Stimulated activated naive B cell treated with anti-CD40 and anti-IgM and Interleukin-4, amounts not matched to agents 10 μg/mL and 1 μg/mL and 100 μg/mL, for 72 hours (primary cell): ENCODE measurements around the gene ANKRD6.

ENCODE experiments used
- ATAC-seq, 2 donors: fragments of 150-1000 bp; cut with Tn5 transposase; replicated peaks; 2 replicates each; pipeline ENCODE4 v1.10.0; 2021; ENCODE audit warnings: moderate library complexity in 1 of 2
- DNase-seq: peaks from one replicate; pipeline ENCODE4 v3.0.0; 2021
- H3K27ac Mint-ChIP-seq: one replicate; pipeline ENCODE4 v1.8.0; 2022; ENCODE audit warnings: mild to moderate bottlenecking, mixed read lengths
- H3K27me3 Mint-ChIP-seq, 2 donors: one replicate each; pipeline ENCODE4 v1.8.0; 2022; ENCODE audit warnings: mixed read lengths in 2 of 2
- H3K36me3 Mint-ChIP-seq, 2 donors: one replicate each; pipeline ENCODE4 v1.8.0; 2022; ENCODE audit warnings: mixed read lengths in 2 of 2, mild to moderate bottlenecking in 1 of 2
- H3K4me1 Mint-ChIP-seq, 2 donors: one replicate each; pipeline ENCODE4 v1.8.0; 2022; ENCODE audit warnings: mixed read lengths in 2 of 2, mild to moderate bottlenecking in 1 of 2
- H3K4me3 Mint-ChIP-seq, 2 donors: one replicate each; pipeline ENCODE4 v1.8.0; 2022; ENCODE audit warnings: mild to moderate bottlenecking in 2 of 2, mixed read lengths in 2 of 2, moderate library complexity in 1 of 2
- H3K9me3 Mint-ChIP-seq, 2 donors: one replicate each; pipeline ENCODE4 v1.8.0; 2022; ENCODE audit warnings: mixed read lengths in 2 of 2, mild to moderate bottlenecking in 1 of 2

The ANKRD6 gene

GRCh38 chr6:89584539-89584938 lies 151.6 kb downstream of the ANKRD6 start:
- H3K4me1 Mint-ChIP-seq = peaks cover 14 to 18% of the 10 kb centered on the region in 2 donors
- no peak overlapping the region for H3K27ac Mint-ChIP-seq
- no peaks in the 10 kb centered on the region for H3K9me3 Mint-ChIP-seq
- no peak overlapping the region for H3K4me3 Mint-ChIP-seq
- DNase-seq (no peak), ATAC-seq (no peak)
- H3K27me3 Mint-ChIP-seq = no peaks in the 10 kb centered on the region
- peaks cover 0 to 5% of the 10 kb centered on the region in 2 donors for H3K36me3 Mint-ChIP-seq

GRCh38 chr6:89585154-89585553 lies 152.2 kb downstream of the ANKRD6 start:
- Mint-ChIP-seq H3K27me3 (no peaks in the 10 kb centered on the region), H3K9me3 (no peaks in the 10 kb centered on the region), H3K4me3 (no peak overlapping the region), H3K27ac (no peak overlapping the region), H3K4me1 (peaks cover 14 to 18% of the 10 kb centered on the region in 2 donors), H3K36me3 (peaks cover 0 to 5% of the 10 kb centered on the region in 2 donors)
- DNase-seq = no peak
- no peak for ATAC-seq

GRCh38 chr6:89589297-89590025 lies 156.5 kb downstream of the ANKRD6 start:
- peaks cover 0 to 8% of the 10 kb centered on the region in 2 donors for H3K36me3 Mint-ChIP-seq
- DNase-seq (no peak), ATAC-seq (no peak)
- H3K27ac Mint-ChIP-seq = no peak overlapping the region
- H3K27me3 Mint-ChIP-seq = no peaks in the 10 kb centered on the region
- H3K4me1 Mint-ChIP-seq = peaks cover 10 to 13% of the 10 kb centered on the region in 2 donors
- no peak overlapping the region for H3K4me3 Mint-ChIP-seq
- no peaks in the 10 kb centered on the region for H3K9me3 Mint-ChIP-seq

- DNase-seq = no peak
- H3K4me3 Mint-ChIP-seq = no peak overlapping the region
Observed at GRCh38 chr6:89590133-89590532, 157.2 kb downstream of the ANKRD6 start.

GRCh38 chr6:89591745-89592144 lies 158.8 kb downstream of the ANKRD6 start:
- Mint-ChIP-seq H3K4me1 (peaks cover 25 to 31% of the 10 kb centered on the region in 2 donors), H3K9me3 (peaks cover 0 to 2% of the 10 kb centered on the region in 2 donors), H3K4me3 (no peak overlapping the region), H3K27ac (no peak overlapping the region), H3K27me3 (no peaks in the 10 kb centered on the region), H3K36me3 (peaks cover 7 to 19% of the 10 kb centered on the region in 2 donors)
- ATAC-seq (no peak), DNase-seq (no peak)

More at GRCh38 chr6:89590133-89590532, 157.2 kb downstream of the ANKRD6 start:
- H3K27me3 Mint-ChIP-seq = no peaks in the 10 kb centered on the region
- peaks cover 0 to 8% of the 10 kb centered on the region in 2 donors for H3K36me3 Mint-ChIP-seq
- no peak overlapping the region for H3K27ac Mint-ChIP-seq
- ATAC-seq = no peak
- no peaks in the 10 kb centered on the region for H3K9me3 Mint-ChIP-seq
- H3K4me1 Mint-ChIP-seq = peaks cover 11 to 15% of the 10 kb centered on the region in 2 donors

GRCh38 chr6:89596056-89596455 lies 163.1 kb downstream of the ANKRD6 start:
- Mint-ChIP-seq H3K9me3 (peaks cover 4% of the 10 kb centered on the region in 2 donors), H3K36me3 (peaks cover 10 to 23% of the 10 kb centered on the region in 2 donors), H3K27ac (peak overlapping the region; percentile 97), H3K4me1 (peaks cover 41 to 54% of the 10 kb centered on the region in 2 donors), H3K27me3 (no peaks in the 10 kb centered on the region), H3K4me3 (peak overlapping the region; percentile 20 to 42)
- peak; percentile 39 for DNase-seq
- peak; percentile 97 to 98 for ATAC-seq

GRCh38 chr6:89596484-89596883 lies 163.5 kb downstream of the ANKRD6 start:
- Mint-ChIP-seq H3K4me3 (peak overlapping the region in 1 of 2 donors; percentile 20), H3K4me1 (peaks cover 41 to 54% of the 10 kb centered on the region in 2 donors), H3K9me3 (peaks cover 4% of the 10 kb centered on the region in 2 donors), H3K27ac (peak overlapping the region; percentile 97), H3K27me3 (no peaks in the 10 kb centered on the region), H3K36me3 (peaks cover 10 to 23% of the 10 kb centered on the region in 2 donors)
- ATAC-seq = peak; percentile 22 to 33
- DNase-seq = no peak

GRCh38 chr6:89597372-89597771 lies 164.4 kb downstream of the ANKRD6 start:
- peaks cover 10 to 23% of the 10 kb centered on the region in 2 donors for H3K36me3 Mint-ChIP-seq
- H3K27me3 Mint-ChIP-seq = no peaks in the 10 kb centered on the region
- H3K4me3 Mint-ChIP-seq = peak overlapping the region in 1 of 2 donors; percentile 8
- H3K27ac Mint-ChIP-seq = no peak overlapping the region
- DNase-seq (no peak), ATAC-seq (peak; percentile 48 to 49)
- H3K4me1 Mint-ChIP-seq = peaks cover 41 to 54% of the 10 kb centered on the region in 2 donors
- H3K9me3 Mint-ChIP-seq = peaks cover 4% of the 10 kb centered on the region in 2 donors

GRCh38 chr6:89597988-89598387 lies 165.0 kb downstream of the ANKRD6 start:
- no peak for DNase-seq
- Mint-ChIP-seq H3K27ac (no peak overlapping the region), H3K4me3 (no peak overlapping the region), H3K9me3 (peaks cover 4% of the 10 kb centered on the region in 2 donors), H3K27me3 (no peaks in the 10 kb centered on the region), H3K4me1 (peaks cover 41 to 53% of the 10 kb centered on the region in 2 donors), H3K36me3 (peaks cover 13 to 21% of the 10 kb centered on the region in 2 donors)
- ATAC-seq = no peak

- ATAC-seq = no peak
- Mint-ChIP-seq H3K27ac (no peak overlapping the region), H3K36me3 (peaks cover 13 to 15% of the 10 kb centered on the region in 2 donors), H3K4me1 (peaks cover 31 to 42% of the 10 kb centered on the region in 2 donors), H3K27me3 (no peaks in the 10 kb centered on the region), H3K4me3 (no peak overlapping the region), H3K9me3 (peaks cover 4% of the 10 kb centered on the region in 2 donors)
- no peak for DNase-seq
Observed at GRCh38 chr6:89599727-89600126, 166.8 kb downstream of the ANKRD6 start.

GRCh38 chr6:89602166-89602565 lies 169.2 kb downstream of the ANKRD6 start:
- no peak for ATAC-seq
- no peak for DNase-seq
- Mint-ChIP-seq H3K27ac (no peak overlapping the region), H3K4me1 (peaks cover 12 to 20% of the 10 kb centered on the region in 2 donors), H3K36me3 (peaks cover 6 to 8% of the 10 kb centered on the region in 2 donors), H3K9me3 (peaks cover 2 to 4% of the 10 kb centered on the region in 2 donors), H3K4me3 (no peak overlapping the region), H3K27me3 (no peaks in the 10 kb centered on the region)

- Mint-ChIP-seq H3K27me3 (no peaks in the 10 kb centered on the region), H3K4me3 (no peak overlapping the region), H3K27ac (no peak overlapping the region), H3K4me1 (no peaks in the 10 kb centered on the region), H3K36me3 (peaks cover 3 to 4% of the 10 kb centered on the region in 2 donors), H3K9me3 (no peaks in the 10 kb centered on the region)
- ATAC-seq = no peak
- no peak for DNase-seq
Observed at GRCh38 chr6:89604653-89605052, 171.7 kb downstream of the ANKRD6 start.

GRCh38 chr6:89605861-89606260 lies 172.9 kb downstream of the ANKRD6 start:
- no peak for ATAC-seq
- peaks cover 3 to 4% of the 10 kb centered on the region in 2 donors for H3K36me3 Mint-ChIP-seq
- no peak overlapping the region for H3K27ac Mint-ChIP-seq
- peaks cover 0 to 6% of the 10 kb centered on the region in 2 donors for H3K4me1 Mint-ChIP-seq
- no peaks in the 10 kb centered on the region for H3K9me3 Mint-ChIP-seq
- no peak overlapping the region for H3K4me3 Mint-ChIP-seq
- DNase-seq = no peak
- H3K27me3 Mint-ChIP-seq = no peaks in the 10 kb centered on the region

- DNase-seq (peak; percentile 50), ATAC-seq (peak; percentile 90 to 92)
- no peaks in the 10 kb centered on the region for H3K9me3 Mint-ChIP-seq
- H3K27me3 Mint-ChIP-seq = no peaks in the 10 kb centered on the region
- H3K4me1 Mint-ChIP-seq = peaks cover 0 to 6% of the 10 kb centered on the region in 2 donors
- peaks cover 0 to 2% of the 10 kb centered on the region in 2 donors for H3K36me3 Mint-ChIP-seq
- H3K27ac Mint-ChIP-seq = no peak overlapping the region
- H3K4me3 Mint-ChIP-seq = no peak overlapping the region
Observed at GRCh38 chr6:89610149-89610642, 177.2 kb downstream of the ANKRD6 start.

GRCh38 chr6:89611666-89612065 lies 178.7 kb downstream of the ANKRD6 start:
- Mint-ChIP-seq H3K4me3 (no peak overlapping the region), H3K27ac (no peak overlapping the region), H3K9me3 (no peaks in the 10 kb centered on the region), H3K36me3 (no peaks in the 10 kb centered on the region), H3K27me3 (no peaks in the 10 kb centered on the region), H3K4me1 (peaks cover 0 to 6% of the 10 kb centered on the region in 2 donors)
- DNase-seq = no peak
- no peak for ATAC-seq
